Measurements from ENCODE around the gene TMIE. TPM values are rescaled to one million over a fixed set of nuclear protein-coding genes. Genes with fewer than 3 reads are reported as not detected.

Gene TMIE
- total and polyA plus RNA-seq, 7 donors: 0.27 to 2.2 (median 0.40) TPM

DNA sequence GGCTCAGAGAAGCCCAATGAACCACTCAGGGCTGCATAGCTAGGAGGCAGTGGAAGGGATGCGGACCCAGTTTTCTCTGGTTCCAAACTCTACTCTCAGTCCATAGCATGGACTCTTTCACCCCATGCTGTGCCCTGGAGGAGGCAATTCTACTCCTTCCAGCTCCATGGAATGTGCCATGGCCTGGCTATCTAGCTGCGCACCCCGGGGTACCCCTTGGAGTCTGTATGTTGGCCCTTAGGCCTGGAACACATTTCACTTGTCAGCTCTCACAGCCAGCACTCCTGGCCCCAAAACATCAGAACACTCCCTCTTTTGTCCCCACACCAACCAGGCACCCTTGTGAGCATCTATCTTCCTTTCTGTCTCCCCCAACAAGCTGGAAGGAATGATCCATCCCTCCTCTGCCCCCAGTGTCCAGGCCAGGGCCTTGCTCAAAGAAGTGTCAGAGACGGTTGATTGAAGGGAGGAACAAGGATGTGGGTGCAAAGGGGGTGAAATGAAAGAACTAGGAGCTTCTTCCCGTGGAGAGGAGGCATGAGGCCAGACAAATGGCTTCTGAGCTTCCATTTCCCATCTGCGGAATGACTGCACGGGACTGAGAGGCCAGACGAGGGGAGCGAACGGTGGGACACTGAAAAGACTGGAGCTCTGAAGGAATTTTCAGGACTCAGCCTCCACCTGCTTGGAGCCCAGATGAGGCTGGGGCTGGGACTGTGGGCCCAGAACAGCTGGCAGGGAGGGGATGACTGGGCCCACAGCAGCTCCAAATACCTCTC is 13.7 kb downstream of the TMIE start:
- Histone ChIP-seq H3K27ac (no peak overlapping the region), H3K4me3 (no peak overlapping the region), H3K36me3 (ENCODE audit: insufficient read depth in 1 of 2, low read depth in 1 of 2) (peaks cover 0 to 3% of the 10 kb centered on the region in 2 donors), H3K27me3 (ENCODE audit: insufficient read depth in 3 of 3, low read length in 2 of 3) (peaks cover 0 to 6% (median 3%) of the 10 kb centered on the region in 3 donors), H3K4me1 (peaks cover 7% of the 10 kb centered on the region), H3K9me3 (no peaks in the 10 kb centered on the region)
- intact Hi-C loops (cut with DNase I): no loop called here
- DNase-seq: no peak
- TF ChIP-seq, protein P1, sequence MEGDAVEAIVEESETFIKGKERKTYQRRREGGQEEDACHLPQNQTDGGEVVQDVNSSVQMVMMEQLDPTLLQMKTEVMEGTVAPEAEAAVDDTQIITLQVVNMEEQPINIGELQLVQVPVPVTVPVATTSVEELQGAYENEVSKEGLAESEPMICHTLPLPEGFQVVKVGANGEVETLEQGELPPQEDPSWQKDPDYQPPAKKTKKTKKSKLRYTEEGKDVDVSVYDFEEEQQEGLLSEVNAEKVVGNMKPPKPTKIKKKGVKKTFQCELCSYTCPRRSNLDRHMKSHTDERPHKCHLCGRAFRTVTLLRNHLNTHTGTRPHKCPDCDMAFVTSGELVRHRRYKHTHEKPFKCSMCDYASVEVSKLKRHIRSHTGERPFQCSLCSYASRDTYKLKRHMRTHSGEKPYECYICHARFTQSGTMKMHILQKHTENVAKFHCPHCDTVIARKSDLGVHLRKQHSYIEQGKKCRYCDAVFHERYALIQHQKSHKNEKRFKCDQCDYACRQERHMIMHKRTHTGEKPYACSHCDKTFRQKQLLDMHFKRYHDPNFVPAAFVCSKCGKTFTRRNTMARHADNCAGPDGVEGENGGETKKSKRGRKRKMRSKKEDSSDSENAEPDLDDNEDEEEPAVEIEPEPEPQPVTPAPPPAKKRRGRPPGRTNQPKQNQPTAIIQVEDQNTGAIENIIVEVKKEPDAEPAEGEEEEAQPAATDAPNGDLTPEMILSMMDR (IDR thresholded peaks at IDR 0.05): no peak
- WGBS, 3 donors: 79 to 91% (median 81%) methylated on average over 10 of the region's 10 CpGs
- no peak for ATAC-seq

DNA sequence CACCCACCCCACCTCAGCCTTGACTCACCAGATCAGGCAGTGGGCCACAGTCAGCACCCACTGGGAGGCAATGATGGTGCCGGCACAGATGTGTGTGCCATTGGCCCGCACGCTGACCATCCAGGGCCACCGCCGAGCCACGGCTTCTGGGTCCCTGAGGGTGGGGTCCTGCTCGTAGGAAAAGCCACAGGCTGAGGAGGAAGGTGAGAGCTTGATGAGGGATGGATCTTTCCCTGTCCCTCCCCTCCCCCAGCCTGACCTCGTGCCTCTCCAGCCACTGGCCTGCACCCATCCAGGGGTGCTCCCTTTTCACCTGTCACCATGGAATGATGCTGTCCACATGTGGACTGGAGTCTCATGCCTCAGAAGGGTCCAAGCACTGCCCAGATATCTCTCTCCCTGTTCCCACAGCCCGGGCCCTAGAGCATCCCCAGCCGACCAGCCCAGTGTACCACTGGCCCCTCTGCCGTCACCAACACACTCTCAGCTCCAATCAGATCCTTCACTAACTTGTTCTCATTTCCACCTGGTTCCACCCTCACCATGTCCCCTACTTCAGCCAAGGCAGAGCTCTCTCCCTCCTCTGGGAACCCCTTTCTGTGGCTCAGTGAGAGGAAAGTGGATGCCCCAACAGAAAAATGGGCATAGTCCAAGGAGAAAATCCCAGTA is 14.4 kb downstream of the TMIE start:
- 86 to 88% (median 88%) methylated on average over 11 of the region's 11 CpGs for WGBS, 3 donors
- H3K27me3 ChIP-seq (ENCODE audit: insufficient read depth in 3 of 3, low read length in 2 of 3): peaks cover 0 to 8% (median 3%) of the 10 kb centered on the region in 3 donors
- TF ChIP-seq, protein P1 (IDR thresholded peaks at IDR 0.05): no peak
- H3K4me1 ChIP-seq: peaks cover 7% of the 10 kb centered on the region
- H3K36me3 ChIP-seq (ENCODE audit: insufficient read depth in 1 of 2, low read depth in 1 of 2): no peaks in the 10 kb centered on the region
- DNase-seq (peak in 1 of 2 donors; percentile 41), ATAC-seq (no peak)
- intact Hi-C loops (cut with DNase I): no loop called here
- no peak overlapping the region for H3K4me3 ChIP-seq
- H3K27ac ChIP-seq: no peak overlapping the region
- no peaks in the 10 kb centered on the region for H3K9me3 ChIP-seq

DNA sequence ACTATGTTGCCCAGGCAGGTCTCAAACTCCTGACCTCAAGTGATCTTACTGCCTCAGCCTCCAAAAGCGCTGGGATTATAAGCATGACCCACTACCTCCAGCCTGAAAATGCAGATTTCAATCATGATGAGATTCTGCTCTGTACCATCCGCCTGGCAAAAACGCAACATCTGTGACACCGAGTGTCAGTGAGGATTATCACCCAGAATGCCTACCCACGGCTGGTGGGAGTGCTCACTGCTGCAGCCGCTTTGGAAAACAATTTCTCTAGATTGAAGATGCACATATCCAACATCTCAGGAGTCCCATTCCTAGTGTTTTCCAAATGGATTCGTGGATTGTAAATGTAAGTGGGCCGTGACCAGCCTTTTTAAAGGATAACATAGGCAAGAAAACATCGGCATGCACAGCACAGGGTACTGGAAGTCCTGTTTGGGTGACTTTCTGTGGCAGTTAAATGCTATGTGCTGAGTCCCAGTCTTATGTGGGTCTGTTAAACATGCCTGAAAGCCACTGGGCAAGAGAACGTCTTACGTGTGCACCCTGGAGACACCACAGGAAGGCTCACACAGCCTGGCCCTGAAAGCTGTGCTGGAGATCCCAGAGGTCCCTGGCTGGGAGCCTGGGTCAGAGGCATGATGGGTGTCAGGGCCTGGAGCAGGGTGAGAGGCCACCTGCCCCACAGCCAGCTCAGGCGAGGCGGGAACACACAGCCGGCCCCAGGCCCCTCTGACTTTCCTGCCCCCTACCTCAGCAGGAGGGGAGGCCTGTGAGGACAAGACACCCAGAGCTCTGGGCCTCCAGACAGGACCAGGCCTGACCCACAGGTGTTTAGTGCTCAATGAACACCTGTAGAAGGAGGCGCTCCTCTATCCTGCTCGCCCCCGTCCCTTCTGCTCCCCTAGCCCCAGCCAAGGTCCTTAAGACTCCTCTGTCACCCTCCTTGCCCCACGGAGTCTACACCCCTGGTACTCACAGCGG is 15.6 kb downstream of the TMIE start:
- ATAC-seq (no peak), DNase-seq (peak in 1 of 2 donors; percentile 39)
- no peak overlapping the region for H3K4me3 ChIP-seq
- no peaks in the 10 kb centered on the region for H3K36me3 ChIP-seq (ENCODE audit: insufficient read depth in 1 of 2, low read depth in 1 of 2)
- H3K4me1 ChIP-seq: peaks cover under 1% of the 10 kb centered on the region
- TF ChIP-seq, protein P1 (IDR thresholded peaks at IDR 0.05): no peak
- WGBS, 3 donors: 81 to 87% (median 86%) methylated on average over 19 of the region's 19 CpGs
- H3K27me3 ChIP-seq (ENCODE audit: insufficient read depth in 3 of 3, low read length in 2 of 3): peaks cover 0 to 8% (median 3%) of the 10 kb centered on the region in 3 donors
- intact Hi-C loops (cut with DNase I): no loop called here
- H3K9me3 ChIP-seq: no peaks in the 10 kb centered on the region
- H3K27ac ChIP-seq: no peak overlapping the region

DNA sequence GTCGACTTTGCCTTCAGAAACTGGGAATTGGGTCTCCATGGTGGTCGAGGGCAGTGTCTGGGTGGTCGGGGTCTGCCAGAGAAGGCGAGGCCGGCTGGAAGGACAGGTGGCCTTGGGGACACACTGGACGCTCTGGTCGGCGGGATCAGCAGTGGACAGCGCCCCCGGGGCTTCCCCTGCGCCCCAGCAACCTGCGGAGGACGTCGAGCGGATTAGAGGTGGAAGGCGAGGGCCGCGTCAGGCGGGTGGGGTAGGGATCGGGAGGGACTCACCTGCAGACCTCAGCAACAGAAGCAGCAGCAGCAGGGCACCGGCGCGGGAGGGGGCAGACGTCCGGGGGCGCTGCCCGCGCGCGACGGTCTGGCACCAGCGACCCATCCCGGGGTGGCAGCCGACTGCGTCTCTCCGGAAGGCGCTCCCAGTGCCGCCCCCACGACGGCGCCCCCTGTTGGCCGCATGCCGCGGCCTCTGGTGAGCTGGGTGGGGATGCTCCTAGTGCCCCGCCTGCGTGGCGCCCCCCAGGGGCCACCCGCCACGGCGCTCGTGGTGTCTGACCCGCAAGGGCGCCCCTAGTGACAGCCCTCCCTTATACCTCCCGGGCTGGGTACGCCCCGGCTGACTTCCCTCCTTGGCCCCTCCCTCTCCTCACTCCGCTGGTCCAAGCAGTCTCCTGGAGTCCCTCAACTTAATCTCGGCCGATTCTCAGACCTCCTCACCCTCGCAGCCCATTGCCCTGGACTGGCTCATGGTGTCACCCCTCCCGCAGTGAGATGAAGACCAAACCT is 16.4 kb downstream of the TMIE start, which contains the start of gene PRSS50:
PRSS50 (minus strand) TSS at position 423 of the 785 bp plus-strand sequence; CDS start at position 378, 45 bp downstream.
- peak in 2 of 4 donors; percentile 43 to 65 for ATAC-seq
- TF ChIP-seq, protein P1 (IDR thresholded peaks at IDR 0.05): no peak
- 46 to 62% (median 55%) methylated on average over 47 to 61 of the region's 61 CpGs for WGBS, 3 donors

More for the DNA sequence above, 16.4 kb downstream of the TMIE start, which contains the start of gene PRSS50:
- Histone ChIP-seq H3K4me3 (no peak within 1 kb of the TSS), H3K27me3 (ENCODE audit: insufficient read depth in 3 of 3, low read length in 2 of 3) (peaks cover 0 to 8% (median 3%) of the 10 kb centered on the region in 3 donors), H3K9me3 (no peaks in the 10 kb centered on the region), H3K4me1 (no peaks in the 10 kb centered on the region), H3K27ac (no peak within 1 kb of the TSS), H3K36me3 (ENCODE audit: insufficient read depth in 1 of 2, low read depth in 1 of 2) (no peaks in the 10 kb centered on the region)
- intact Hi-C loops (cut with DNase I): no loop called here
- peak in 1 of 2 donors; percentile 47 for DNase-seq
